SKM-1 (cell line): ENCODE data around the gene PPP2R3A.
"Not testable (repeated sequence)": the region's sequence is repeated elsewhere in the genome, so short reads cannot be mapped to it uniquely, and the experiment has no call there.

Experiments
- DNase-seq: peaks from one replicate; lab custom pipeline; 2025; ENCODE audit not compliant: unreplicated experiment; lab: John Stamatoyannopoulos, UW

PPP2R3A gene

DNA sequence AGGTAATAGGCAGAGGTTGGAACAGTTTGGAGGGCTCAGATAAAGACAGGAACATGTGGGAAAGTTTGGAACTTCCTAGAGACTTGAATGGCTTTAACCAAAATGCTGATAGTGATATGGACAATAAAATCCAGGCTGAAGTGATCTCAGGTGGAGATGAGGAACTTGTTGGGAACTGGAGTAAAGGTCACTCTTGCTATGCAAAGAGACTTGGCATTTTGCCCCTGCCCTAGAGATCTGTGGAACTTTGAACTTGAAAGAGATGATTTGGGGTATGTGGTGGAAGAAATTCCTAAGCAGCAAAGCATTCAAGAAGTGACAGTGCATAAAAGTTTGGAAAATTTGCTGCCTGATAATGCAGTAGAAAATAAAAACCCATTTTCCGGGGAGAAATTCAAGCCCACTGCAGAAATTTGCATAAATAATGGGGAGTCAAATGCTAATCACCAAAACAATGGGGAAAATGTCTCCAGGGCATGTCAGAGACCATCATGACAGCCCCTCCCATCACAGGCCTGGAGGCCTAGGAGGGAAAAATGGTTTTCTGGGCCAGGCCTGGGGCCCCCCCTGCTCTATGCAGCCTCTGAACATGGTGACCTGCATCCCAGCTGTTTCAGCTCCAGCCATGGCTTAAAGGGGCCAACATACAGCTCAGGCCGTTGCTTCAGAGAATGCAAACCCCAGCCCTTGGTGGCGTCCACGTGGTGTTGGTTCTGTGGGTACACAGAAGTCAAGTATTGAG lies 118.3 kb downstream of the PPP2R3A start:
- not testable (repeated sequence) for DNase-seq

DNA sequence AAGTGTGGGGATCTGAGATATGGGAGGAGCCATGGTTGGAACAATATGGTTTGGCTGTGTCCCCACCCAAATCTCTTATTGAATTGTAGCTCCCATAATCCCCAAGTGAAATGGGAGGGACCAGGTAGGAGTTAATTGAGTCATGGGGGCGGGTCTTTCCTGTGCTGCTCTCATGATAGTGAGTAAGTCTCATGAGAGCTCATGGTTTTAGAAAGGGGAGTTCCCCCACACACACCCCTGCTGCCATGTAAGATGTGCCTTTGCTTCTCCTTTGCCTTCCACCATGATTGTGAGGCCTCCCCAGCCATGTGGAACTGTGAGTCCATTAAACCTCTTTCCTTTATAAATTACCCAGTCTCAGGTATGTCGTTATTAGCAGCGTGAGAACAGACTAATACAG lies 119.5 kb downstream of the PPP2R3A start:
- not testable (repeated sequence) for DNase-seq

- DNase-seq = no peak
Measured at GRCh38 chr3:136093771-136094170, 128.2 kb downstream of the PPP2R3A start.

GRCh38 chr3:136105044-136105443 lies 139.5 kb downstream of the PPP2R3A start:
- no peak for DNase-seq

- no peak for DNase-seq
Measured at GRCh38 chr3:136106101-136106500, 140.6 kb downstream of the PPP2R3A start.

GRCh38 chr3:136109499-136109898 lies 144.0 kb downstream of the PPP2R3A start:
- DNase-seq = no peak

DNA sequence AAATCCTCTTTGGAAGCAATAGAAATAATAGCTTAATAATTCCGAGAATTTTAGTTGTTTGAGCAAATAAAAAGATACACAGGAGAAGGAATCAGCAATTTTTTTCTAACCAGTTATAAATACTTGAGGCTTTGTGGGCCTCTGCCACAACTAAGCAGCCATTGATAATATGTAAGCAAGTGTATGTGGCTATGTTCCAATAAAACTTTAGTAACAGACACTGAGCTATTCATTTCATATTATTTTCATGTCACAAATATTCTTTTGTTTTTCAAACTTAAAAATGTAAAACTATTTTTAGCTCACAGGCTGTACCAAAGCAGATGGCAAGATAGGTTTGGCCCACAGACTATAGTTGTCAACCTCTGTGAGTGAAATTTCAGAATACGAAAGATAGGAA lies 145.0 kb downstream of the PPP2R3A start:
- DNase-seq = no peak

- DNase-seq = no peak
Measured at GRCh38 chr3:136114421-136114820, 148.9 kb downstream of the PPP2R3A start.

DNA sequence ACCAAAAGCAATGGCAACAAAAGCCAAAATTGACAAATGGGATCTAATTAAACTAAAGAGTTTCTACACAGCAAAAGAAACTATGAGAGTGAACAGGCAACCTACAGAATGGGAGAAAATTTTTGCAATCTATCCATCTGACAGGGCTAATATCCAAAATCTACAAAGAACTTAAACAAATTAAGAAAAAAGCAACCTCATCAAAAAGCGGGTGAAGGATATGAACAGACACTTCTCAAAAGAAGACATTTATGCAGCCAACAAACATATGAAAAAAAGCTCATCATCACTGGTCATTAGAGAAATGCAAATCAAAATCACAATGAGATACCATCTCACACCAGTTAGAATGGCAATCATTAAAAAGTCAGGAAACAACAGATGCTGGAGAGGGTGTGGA lies 153.8 kb downstream of the PPP2R3A start:
- DNase-seq = not testable (repeated sequence)

DNA sequence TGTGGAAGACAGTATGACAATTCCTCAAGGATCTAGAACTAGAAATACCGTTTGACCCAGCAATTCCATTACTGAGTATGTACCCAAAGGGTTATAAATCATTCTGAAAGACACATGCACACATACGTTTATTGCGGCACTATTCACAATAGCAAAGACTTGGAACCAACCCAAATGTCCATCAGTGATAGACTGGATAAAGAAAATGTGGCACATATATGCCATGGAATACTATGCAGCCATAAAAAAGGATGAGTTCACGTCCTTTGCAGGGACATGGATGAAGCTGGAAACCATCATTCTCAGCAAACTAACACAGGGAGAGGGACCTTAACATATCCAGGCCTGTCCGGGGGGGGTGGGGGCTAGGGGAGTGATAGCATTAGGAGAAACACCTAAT lies 154.3 kb downstream of the PPP2R3A start:
- DNase-seq = not testable (repeated sequence)

- DNase-seq = no peak
Measured at GRCh38 chr3:136120373-136121348, 155.1 kb downstream of the PPP2R3A start.

DNA sequence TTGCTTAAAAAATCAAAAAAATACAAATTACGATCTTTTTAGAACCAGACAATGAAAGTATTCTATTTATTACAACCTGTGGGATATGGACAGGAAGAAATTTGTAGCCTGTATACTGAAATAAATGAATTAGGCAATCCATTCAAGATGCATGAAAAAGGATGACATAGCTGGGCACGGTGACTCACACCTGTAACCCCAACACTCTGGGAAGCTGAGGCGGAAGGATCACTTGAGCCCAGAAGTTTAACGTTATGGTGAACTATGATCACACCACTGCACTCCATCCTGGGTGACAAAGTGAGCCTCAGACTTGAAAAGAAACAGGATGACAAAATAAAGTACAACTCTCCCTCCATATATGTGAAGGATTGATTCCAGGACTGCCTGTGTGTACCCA lies 156.5 kb downstream of the PPP2R3A start:
- DNase-seq = no peak

DNA sequence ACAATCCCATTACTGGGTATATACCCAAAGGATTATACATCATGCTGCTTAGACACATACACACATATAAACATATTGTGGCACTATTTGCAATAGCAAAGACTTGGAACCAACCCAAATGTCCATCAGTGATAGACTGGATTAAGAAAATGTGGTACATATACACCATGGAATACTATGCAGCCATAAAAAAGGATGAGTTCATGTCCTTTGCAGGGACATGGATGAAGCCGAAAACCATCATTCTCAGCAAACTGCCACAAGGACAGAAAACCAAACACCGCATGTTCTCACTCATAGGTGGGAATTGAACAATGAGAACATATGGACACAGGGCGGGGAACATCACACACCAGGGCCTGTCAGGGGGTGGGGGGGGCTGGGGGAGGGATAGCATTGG lies 166.1 kb downstream of the PPP2R3A start:
- not testable (repeated sequence) for DNase-seq

GRCh38 chr3:136134091-136134490 lies 168.6 kb downstream of the PPP2R3A start:
- no peak for DNase-seq

- DNase-seq = no peak
Measured at GRCh38 chr3:136135039-136135802, 169.7 kb downstream of the PPP2R3A start.

- DNase-seq = no peak
Measured at GRCh38 chr3:136136454-136136853, 170.9 kb downstream of the PPP2R3A start.

- no peak for DNase-seq
Measured at GRCh38 chr3:136141291-136141785, 175.8 kb downstream of the PPP2R3A start.

DNA sequence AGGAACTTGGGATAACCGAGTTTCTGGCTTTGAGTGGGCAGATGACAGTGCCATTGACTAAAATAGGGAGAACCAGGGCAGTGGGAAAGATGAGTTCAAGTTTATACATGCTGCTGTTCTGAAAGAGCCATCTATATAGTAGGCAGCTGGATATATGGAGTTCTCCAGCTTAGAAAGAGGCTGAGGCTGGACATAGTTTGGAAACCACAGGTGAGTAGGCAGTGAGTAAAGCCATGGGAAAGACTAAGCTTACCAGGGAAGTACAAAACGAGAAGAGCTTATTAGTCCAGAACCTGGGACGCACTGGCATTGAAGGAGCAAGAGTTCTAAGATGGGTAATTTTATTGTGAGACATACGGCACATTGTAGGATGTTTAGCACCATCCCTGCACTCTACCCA lies 176.4 kb downstream of the PPP2R3A start:
- no peak for DNase-seq

GRCh38 chr3:136142592-136142991 lies 177.1 kb downstream of the PPP2R3A start:
- no peak for DNase-seq

GRCh38 chr3:136144397-136144796 lies 178.9 kb downstream of the PPP2R3A start:
- DNase-seq = not testable (repeated sequence)
